ENCODE results near the gene JAM3. TPM values are rescaled to one million over a fixed set of nuclear protein-coding genes. Genes with fewer than 3 reads are reported as not detected.

The JAM3 gene
- total and polyA plus RNA-seq, 9 of the 15 experiments (the other 6 are each of a cell fraction or from before 2014, with no cell fraction given), result 0.22 to 0.76 (median 0.40) TPM

DNA sequence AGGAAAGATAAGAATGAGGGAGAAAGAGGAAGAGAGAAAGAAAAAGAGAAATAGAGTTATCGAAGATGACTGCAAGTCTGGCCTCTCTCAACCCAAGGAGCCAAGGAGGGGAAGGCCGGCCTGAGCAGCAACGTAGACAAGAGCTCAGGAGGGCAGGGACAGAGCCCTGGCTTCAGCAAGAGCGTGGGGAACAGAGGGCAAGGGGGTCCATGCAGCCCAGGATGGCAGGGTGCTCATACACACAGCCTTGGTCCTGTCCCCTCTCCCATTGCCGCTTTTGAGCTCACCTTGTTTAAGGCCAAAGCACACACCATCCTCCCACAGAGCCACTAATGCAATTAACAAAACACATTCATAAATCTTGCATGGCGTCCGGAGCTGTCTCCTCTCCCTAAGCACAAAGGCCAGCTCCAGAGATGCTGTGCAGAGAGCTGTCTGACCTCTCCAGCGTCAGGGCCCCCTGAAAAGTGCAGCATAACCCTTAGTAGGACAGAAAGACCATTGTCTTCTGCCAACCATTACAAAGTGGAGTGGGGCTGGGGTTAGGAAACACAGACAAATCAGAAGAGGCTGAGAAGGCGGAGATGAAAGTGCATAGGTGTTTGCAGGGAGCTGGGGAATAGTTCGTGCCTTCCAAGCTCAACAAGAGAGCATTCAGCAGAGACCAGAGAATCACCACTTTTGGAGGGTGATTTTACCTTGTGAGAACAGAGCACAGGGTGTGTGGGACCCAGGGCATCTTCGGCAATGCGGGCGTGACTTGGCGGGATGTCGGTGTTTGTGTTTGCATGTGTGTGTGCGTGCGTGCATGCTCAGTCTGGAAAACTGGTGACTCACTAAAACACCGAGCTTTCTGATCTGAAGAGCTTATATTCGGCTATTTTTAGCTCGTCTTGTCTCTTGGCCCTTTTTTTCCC lies 28.2 kb upstream of the JAM3 start (continued):
- TF ChIP-seq, protein P1, sequence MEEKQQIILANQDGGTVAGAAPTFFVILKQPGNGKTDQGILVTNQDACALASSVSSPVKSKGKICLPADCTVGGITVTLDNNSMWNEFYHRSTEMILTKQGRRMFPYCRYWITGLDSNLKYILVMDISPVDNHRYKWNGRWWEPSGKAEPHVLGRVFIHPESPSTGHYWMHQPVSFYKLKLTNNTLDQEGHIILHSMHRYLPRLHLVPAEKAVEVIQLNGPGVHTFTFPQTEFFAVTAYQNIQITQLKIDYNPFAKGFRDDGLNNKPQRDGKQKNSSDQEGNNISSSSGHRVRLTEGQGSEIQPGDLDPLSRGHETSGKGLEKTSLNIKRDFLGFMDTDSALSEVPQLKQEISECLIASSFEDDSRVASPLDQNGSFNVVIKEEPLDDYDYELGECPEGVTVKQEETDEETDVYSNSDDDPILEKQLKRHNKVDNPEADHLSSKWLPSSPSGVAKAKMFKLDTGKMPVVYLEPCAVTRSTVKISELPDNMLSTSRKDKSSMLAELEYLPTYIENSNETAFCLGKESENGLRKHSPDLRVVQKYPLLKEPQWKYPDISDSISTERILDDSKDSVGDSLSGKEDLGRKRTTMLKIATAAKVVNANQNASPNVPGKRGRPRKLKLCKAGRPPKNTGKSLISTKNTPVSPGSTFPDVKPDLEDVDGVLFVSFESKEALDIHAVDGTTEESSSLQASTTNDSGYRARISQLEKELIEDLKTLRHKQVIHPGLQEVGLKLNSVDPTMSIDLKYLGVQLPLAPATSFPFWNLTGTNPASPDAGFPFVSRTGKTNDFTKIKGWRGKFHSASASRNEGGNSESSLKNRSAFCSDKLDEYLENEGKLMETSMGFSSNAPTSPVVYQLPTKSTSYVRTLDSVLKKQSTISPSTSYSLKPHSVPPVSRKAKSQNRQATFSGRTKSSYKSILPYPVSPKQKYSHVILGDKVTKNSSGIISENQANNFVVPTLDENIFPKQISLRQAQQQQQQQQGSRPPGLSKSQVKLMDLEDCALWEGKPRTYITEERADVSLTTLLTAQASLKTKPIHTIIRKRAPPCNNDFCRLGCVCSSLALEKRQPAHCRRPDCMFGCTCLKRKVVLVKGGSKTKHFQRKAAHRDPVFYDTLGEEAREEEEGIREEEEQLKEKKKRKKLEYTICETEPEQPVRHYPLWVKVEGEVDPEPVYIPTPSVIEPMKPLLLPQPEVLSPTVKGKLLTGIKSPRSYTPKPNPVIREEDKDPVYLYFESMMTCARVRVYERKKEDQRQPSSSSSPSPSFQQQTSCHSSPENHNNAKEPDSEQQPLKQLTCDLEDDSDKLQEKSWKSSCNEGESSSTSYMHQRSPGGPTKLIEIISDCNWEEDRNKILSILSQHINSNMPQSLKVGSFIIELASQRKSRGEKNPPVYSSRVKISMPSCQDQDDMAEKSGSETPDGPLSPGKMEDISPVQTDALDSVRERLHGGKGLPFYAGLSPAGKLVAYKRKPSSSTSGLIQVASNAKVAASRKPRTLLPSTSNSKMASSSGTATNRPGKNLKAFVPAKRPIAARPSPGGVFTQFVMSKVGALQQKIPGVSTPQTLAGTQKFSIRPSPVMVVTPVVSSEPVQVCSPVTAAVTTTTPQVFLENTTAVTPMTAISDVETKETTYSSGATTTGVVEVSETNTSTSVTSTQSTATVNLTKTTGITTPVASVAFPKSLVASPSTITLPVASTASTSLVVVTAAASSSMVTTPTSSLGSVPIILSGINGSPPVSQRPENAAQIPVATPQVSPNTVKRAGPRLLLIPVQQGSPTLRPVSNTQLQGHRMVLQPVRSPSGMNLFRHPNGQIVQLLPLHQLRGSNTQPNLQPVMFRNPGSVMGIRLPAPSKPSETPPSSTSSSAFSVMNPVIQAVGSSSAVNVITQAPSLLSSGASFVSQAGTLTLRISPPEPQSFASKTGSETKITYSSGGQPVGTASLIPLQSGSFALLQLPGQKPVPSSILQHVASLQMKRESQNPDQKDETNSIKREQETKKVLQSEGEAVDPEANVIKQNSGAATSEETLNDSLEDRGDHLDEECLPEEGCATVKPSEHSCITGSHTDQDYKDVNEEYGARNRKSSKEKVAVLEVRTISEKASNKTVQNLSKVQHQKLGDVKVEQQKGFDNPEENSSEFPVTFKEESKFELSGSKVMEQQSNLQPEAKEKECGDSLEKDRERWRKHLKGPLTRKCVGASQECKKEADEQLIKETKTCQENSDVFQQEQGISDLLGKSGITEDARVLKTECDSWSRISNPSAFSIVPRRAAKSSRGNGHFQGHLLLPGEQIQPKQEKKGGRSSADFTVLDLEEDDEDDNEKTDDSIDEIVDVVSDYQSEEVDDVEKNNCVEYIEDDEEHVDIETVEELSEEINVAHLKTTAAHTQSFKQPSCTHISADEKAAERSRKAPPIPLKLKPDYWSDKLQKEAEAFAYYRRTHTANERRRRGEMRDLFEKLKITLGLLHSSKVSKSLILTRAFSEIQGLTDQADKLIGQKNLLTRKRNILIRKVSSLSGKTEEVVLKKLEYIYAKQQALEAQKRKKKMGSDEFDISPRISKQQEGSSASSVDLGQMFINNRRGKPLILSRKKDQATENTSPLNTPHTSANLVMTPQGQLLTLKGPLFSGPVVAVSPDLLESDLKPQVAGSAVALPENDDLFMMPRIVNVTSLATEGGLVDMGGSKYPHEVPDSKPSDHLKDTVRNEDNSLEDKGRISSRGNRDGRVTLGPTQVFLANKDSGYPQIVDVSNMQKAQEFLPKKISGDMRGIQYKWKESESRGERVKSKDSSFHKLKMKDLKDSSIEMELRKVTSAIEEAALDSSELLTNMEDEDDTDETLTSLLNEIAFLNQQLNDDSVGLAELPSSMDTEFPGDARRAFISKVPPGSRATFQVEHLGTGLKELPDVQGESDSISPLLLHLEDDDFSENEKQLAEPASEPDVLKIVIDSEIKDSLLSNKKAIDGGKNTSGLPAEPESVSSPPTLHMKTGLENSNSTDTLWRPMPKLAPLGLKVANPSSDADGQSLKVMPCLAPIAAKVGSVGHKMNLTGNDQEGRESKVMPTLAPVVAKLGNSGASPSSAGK (IDR thresholded peaks at IDR 0.05), result no peak
- TF ChIP-seq FOS (IDR thresholded peaks at IDR 0.05; ENCODE audit: extremely low read depth, insufficient read length) (no peak), SNRNP70 (optimal IDR thresholded peaks at IDR 0.05; ENCODE audit: low read depth, low read length) (no peak), CAMTA2 (CRISPR knock-in tag; conservative IDR thresholded peaks at IDR 0.05) (no peak), MXI1 (IDR thresholded peaks at IDR 0.05; ENCODE audit: low read depth, low read length) (no peak), CHD2 (IDR thresholded peaks at IDR 0.05; ENCODE audit: low read depth, low read length) (no peak), ZBED1 (IDR thresholded peaks at IDR 0.05) (no peak)
- TF ChIP-seq, protein P2, sequence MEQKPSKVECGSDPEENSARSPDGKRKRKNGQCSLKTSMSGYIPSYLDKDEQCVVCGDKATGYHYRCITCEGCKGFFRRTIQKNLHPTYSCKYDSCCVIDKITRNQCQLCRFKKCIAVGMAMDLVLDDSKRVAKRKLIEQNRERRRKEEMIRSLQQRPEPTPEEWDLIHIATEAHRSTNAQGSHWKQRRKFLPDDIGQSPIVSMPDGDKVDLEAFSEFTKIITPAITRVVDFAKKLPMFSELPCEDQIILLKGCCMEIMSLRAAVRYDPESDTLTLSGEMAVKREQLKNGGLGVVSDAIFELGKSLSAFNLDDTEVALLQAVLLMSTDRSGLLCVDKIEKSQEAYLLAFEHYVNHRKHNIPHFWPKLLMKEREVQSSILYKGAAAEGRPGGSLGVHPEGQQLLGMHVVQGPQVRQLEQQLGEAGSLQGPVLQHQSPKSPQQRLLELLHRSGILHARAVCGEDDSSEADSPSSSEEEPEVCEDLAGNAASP (IDR thresholded peaks at IDR 0.05), result no peak
